GM18868 (cell line): Measurements from ENCODE around the gene NGF.
A peak's percentile ranks its signal among the peaks of the same experiment; 100 is the strongest.
"Not testable (repeated sequence)": the region's sequence is repeated elsewhere in the genome, so short reads cannot be mapped to it uniquely, and the experiment has no call there.

Experiments used
- ATAC-seq: cut with Tn5 transposase; IDR thresholded peaks from one replicate; pipeline ENCODE4 v1.9.1; 2021; ENCODE audit warnings: mild to moderate bottlenecking, moderate library complexity; ENCODE audit not compliant: unreplicated experiment

Gene NGF

DNA sequence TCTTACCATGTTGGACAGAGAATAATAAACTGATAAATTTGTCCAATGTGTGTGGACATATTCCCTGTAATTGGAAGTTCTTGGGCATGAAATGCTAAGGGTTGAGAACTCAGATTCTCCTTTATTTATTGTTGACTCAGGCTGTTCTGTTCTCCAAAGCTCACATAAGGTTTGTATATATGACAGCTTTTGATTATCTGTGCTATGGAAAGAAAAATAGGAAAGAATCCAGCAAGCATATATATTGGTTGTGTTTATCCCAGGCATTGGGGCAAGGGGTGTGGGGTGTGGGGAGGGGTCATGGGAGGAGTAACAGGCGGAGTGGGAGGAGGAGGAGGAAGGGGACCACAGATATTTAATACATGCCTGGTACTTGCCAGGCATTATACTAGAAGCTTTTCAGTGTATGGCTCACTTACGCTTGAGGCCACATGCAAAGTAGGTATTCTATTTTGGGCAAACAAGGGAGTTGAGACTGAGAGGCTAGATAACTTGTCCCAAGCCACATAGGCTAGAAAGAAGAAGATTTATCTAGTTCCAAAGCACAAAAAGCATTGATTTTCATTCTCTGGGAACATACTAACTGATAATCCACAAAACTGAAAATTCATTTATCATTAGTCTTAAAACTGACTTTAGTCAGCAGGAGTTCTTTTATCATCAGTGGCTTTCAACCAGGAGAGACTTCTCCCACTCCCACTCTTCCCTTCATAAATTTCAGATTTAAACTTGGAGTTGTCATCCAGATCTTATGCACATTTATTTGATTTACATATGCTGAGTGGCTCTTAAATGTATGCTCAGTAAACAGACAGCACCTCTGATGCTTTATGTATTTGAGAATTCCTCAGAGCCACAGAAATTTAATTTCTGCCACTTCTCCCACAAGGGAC, 27.2 kb downstream of the NGF start:
- no peak for ATAC-seq

DNA sequence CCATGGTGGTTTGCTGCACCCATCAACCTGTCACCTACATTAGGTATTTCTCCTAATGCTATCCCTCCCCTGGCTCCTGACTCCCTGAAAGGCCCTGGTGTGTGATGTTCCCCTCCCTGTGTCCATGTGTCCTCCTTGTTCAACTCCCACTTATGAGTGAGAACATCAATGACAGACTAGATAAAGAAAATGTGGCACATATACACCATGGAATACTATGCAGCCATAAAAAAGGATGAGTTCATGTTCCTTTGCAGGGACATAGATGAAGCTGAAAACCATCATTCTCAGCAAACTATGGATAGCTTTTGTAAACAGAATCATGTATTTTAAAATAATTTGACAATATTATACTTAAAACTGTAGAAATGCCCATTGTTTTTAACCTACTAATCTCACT, 28.5 kb downstream of the NGF start:
- ATAC-seq: not testable (repeated sequence)

DNA sequence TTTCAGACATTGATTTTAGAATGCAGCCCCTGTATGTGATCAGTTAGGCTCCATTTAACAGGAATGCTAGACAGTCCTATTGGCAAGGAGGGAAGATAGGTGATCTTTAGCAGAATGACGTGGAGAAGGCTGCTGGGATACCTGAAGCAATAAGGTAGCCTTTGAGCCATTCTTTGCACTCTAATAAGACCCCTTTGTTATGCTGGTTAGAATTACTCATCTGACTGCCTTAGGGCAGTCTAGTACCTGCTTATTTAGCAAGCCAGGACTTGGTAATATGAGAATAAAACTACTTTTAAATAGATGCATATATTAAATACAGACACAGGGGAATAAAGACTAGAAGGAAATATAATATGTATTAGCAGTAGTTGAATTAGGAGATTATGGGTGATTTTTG, 29.1 kb downstream of the NGF start:
- ATAC-seq: no peak

DNA sequence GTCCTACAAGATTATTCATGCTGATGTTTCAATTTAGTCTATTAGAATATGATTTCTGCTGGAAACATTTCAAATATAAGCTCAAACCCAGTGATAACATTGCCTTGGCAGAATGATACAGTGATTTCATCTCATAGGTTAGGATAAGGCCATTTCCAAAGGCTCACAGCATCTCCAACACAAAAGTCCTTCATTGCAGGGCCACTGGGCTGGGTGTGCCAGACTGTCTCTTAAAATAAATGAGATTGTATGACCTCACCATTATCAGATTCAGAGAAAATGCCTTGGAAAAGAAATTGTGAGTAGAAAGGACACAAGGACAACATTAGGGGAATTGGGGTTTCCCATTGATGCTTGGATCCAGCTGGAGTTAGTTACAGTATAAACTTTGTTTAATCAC, 30.4 kb downstream of the NGF start:
- no peak for ATAC-seq

DNA sequence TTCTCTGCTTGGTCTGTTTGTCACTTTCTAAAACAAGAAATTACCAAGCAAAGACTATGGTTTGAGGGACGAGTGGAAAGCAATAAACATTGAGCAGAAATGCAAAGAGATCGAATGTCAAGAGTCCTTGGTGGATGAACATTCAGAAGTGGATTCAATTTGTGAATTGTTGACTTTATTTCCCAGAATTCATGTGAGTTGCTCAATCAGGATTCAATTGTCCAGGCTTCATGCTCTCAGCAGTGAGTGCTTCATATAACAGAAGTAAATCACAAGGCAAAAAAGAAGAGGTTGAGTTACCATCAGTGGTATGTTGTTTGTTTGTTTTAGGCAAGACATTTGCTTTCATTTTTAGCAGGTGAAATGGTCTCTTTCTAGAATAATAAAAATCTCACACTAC, 31.9 kb downstream of the NGF start:
- no peak for ATAC-seq

DNA sequence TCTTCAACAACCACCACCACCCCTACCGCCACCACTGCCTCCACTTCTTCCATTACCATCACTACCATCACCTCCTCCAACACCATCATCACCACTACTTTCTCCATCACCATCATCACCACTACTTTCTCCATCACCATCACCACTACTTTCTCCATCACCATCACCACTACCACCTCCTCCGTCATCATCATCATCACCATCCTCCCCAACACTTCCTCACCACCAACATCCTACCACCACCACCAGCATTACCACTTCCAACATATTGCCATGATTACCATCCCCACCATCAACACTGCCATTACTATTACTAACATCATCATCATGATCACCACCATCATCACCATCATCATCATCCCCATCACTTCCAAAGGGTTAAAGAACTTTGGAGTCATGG, 34.7 kb downstream of the NGF start:
- ATAC-seq: no peak

DNA sequence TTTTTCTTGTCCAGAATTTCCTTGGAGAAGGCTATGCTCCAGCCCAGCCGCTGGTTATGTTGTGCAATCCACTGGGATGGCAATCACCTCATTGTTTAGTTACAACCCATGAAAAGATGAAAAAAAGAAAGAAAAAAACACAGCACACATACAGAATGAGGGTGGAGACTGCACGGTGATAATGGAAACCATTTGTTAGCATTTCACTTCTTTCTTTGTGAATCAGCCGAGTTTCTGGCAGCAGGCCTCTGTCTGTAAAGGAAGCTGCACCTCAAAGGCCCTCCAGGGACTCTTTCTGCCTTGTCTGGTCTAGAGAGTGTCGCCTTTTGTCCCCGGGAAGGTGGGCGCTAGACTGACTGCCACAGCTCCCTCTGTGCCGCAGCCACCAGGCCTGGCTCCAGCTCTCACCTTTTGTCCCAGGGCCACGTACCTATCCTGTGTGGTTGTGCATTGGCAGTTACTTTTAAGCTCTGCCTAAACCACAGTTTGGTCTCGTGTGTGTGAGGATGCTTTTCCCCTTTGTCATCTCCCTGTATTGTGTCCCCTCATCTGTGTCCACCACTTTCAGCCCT, 35.6 kb downstream of the NGF start:
- ATAC-seq: no peak

DNA sequence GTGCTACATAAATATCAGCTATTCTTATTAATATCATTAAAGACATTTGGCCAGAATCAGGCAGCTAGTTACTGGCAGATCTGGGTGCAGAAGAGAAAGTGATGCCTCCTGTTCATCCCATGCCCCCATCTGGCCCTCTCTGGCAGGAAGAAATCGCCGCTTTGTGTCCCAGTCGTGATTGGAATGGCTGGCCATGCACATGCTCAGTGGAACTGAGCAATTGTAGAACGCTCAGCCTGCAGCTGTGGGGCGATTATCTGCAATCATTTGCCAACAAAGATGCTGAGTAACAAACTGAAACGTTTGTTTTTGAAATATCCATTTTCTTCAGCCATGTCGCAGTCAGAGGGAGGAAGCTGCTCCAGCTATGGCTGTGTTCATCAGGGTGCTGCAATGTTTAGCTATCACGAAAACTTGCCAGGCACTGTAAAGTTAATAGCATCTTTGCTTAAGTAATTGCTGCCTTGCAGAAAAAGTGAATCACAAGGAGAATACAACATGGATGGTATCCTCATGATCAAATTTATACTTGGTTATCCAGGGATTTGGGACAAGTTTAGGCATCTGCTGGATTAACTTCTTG, 36.5 kb downstream of the NGF start:
- ATAC-seq: no peak

DNA sequence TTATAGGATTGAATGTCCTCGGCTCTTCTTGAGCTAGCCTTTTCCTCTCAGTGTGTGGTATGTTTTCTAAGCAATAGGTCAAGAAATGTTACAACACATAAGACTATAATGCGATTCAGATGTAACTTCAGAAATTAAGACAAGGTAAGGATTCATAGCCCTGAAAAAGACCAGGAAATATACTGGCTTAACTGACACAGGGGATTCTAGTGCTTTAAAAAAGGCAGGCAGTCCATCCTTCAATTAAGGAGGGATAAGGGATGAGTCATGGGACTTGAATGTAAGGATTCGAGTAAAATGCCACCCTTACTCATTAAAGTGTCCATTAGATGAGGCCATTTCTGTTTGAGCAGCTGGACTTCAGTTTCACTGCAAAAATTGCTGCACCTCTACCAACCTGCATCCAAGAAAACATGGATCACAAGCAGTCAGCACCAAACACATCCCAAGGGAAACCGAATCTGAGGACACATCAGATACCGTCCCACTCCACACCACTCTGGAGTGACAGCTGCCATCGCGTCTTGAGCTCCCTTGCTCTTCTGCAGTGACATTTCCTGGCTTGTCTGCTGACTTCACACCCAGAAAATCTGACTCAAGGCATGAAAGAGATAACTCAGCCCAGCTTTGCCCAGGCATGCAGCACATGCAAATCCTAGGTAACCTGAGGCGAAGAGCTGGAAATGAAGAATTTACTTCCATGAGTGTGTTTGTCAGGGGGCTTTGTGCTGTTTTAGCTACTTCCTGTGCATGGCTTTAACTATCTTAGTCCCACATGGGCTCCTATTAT, 37.8 kb downstream of the NGF start:
- no peak for ATAC-seq

DNA sequence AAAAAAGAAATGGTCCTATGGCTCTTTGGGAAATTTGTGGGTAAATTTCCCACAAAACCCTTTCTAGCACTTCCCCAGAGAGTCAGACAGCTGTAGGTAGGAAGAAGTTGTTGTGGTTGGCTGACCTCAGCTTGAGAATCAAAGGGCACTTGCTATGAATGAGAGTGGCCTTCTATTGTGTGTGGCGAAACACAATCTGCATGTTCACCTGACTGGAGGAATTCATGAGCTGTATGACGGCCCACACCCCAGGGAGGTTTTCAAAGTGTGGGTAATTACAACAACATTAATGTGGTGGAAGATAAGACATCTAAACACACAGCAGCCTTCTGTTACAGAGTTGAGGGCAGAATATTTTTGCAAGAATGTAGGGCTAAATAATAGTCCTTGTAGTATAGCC, 38.8 kb downstream of the NGF start:
- no peak for ATAC-seq

DNA sequence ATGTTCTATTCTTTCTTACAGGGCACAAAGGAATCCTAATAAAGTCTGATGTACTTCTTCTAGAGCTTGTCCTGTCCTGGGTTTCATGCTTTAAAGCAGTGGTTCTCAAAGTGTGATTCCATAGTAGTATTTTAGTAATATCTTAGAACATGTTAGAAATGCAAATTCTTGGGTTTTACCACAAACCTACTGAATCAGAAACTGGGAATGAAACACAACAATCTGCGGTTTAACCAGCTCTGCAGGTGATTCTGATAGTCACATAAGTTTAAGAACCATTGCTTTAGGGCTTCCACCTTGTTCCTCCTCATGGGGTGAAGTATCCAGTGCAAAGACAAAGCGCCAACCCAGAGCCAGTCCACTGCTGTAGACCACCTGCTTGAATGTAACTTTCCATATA, 41.1 kb downstream of the NGF start:
- peak; percentile 75 for ATAC-seq

DNA sequence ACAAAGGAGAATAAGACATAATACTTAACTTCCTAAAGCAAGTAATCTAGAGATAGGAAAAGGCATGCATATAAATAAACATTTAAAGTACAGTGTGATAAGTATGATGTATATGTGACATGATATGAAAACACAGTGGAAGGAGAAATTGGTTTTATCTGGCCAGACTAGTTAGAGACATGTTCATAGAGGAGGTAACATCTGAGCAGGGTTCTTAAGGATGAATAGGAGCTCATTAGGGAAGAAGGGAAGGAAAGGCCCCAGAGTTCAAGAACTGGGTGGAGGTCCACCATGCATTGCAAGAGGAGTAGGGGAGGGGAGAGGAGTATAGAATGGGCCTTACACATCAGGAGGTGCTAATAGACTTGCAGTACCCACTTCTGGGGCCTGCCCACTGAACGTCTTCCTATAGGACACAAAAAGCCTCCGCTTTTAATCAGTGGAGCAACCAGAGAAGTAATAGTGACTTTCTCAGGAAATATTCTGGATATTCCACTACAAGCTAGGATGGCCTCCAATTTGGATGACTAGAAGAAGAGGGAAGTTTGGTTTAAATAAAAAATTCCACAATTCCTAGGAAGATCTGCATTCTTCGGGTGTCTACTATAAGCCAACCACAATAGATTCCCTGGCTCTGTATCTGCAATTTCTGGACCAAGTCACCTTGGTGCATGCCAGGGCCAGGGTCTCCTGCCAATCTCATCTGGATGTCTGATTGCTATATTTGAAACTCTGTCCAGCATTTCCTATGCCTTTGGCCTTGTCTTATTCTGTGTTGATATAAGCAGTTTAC, 41.9 kb downstream of the NGF start:
- no peak for ATAC-seq

DNA sequence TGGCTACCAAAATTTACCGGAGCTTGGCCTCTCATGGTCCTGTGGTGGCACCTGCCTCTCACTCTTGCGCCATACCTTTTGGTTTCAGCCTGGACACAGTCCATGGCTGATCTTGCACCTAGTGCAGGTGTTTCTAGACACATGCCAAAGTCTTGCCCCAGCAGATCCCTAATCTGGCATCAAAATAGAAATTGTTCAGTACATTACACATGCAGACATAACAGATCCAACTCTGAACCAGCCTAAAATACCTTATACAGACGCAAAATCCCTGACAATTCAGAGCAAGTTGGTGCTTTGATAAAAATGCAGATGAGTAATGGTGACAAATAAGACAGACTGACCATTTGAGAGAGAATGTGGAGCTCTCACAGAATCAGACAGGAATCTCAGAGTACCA, 44.1 kb downstream of the NGF start:
- ATAC-seq: no peak

DNA sequence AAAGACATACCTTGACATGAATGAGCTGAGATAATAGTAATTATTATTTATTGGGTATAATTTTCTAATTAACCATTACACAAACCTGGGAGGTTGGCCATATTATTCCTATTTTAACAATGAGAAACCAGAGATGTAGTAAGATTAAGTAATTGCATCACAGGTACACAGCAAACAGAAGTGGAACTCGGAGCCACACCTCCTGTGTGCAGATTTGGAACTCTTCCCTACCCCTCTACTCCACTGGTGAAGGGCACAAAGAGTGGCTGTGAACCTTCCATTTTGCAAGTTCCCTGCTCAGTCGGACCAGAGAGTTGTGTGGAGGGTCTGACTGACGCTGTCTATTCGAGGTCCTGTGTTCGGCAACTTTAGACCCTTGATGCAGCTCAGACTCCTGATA, 45.0 kb downstream of the NGF start:
- ATAC-seq: no peak

DNA sequence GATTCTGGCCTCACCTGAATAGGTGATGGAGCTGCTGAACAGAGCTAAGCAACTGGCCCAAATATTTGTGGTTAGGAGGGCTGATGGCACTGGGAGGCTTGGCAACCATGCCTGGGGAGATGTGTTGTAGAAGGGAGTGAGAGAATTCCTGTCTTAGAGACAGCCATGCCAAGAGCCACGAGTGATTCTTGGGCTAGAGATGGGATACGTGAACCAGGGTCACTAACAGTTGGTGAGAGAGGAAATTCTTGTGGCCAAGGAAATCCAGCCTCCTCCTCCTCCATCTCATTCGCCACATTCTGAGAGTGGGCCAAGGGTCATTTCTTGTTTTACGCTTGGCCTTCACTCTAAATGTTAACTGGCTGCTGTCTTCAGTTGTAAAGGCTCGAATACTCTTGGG, 46.3 kb downstream of the NGF start:
- no peak for ATAC-seq

DNA sequence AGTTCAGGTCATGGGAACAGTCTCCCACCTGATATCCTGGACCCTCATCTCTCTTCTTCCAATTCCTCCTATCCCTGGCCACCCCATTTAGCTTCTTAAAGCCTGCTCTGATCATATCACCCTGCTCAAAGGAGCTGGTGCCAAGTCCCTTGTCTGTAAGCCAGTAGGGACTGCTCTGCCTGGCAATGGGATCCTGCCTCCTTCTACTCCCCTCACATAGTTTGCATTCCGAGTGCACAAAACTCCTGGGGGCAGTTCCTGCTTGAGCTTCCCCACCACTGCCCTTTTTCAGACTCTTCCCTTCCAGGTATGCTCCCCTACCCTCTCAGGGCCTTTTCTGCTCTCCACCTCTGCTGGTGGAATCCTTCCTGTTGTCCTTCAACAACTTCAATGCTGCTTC, 48.1 kb downstream of the NGF start:
- no peak for ATAC-seq

DNA sequence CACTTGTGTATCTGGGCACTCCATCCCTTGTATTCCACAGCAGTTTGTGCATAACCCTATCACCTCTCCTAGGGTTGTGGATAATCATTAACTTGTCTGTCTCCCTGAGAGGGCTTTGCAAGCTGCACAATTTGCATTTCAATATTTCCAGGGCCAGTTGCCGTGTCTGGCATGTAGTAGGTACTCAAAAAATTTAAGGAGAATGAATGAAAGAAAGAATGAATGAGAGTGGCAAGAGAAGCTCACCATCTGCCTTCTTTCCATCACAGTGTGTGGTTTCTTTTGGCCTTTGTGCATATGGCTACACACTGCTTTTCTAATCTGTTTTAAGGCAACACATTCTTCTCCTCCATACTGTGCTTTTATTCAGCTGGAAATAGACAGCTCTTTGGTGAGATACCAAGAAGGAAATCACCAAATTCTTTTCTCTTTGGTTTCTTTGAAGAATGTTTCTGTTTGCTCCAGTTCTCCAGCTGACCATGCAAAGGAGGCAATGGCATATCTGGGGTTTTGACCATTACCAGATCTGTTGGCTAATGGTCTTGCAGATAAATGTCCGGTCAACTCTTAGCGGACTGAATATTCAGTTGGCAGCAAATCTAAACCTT, 49.4 kb downstream of the NGF start:
- ATAC-seq: no peak

DNA sequence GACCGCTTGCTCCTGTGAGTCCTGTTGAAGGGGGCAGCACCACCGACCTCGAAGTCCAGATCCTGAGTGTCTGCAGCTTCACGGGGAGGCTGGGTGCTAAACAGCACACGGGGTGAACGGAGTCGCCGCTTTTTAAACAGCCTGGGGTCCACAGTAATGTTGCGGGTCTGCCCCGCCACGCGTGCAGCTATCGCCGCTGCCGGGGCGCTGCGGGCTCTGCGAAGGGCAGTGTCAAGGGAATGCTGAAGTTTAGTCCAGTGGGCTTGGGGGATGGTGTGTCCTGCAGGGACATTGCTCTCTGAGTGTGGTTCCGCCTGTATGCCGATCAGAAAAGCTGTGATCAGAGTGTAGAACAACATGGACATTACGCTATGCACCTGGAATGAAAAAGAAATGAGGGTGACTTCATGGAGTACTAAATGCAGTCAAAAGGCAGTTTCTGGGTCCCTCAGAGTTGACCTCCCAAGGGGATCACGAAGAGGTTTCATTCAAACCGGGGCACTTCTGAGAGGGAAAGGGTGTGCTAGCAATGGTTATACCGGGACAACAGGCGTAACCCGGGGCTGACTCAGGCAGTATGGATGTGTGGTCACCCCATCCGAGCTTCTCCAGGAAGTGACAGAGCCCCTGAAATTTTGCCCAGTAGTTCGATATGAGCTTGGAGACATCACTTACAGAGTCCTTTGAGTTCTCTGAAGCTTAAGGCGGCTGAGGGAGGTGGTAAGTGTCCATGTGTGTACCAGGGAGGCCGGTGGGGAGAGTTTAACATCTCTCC, 51.4 kb downstream of the NGF start:
- no peak for ATAC-seq

DNA sequence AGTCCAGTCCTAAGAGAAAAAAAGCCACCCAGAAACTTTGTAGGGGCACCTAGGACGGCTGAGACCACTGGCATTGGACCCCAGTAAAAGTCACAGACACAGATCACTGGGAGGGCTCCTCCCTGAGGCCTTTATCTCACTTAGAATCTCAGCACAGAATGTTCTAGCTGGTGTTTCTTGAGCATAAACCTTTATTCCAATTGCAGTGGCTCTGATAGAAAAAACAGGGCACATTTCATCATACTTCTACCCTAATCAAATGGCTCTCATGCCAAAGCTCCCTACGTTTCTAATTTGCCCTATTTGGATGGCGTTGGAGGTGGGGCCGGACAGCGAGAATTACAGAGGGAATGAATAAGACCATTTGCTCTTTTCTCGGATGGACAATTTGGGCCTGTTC, 53.8 kb downstream of the NGF start:
- ATAC-seq: no peak
